ENCODE measurements around the gene CHMP1A. TPM values are rescaled to one million over a fixed set of nuclear protein-coding genes. Genes with fewer than 3 reads are reported as not detected.
"Not testable (repeated sequence)": the region's sequence is repeated elsewhere in the genome, so short reads cannot be mapped to it uniquely, and the experiment has no call there.

CHMP1A gene
- total RNA-seq, 1 experiment from 2014 or later = 59.7 TPM

GRCh38 chr16:89695086-89695874, 37.8 kb upstream of the CHMP1A start:
- no TSS peak for BruUV-seq (replicated peaks)
- no peak for DNase-seq (ENCODE audit: unreplicated experiment)
- peaks cover 50% of the 10 kb centered on the region for H3K36me3 Mint-ChIP-seq (ENCODE audit: insufficient read depth, unreplicated experiment)
- no peaks in the 10 kb centered on the region for H3K9me3 Mint-ChIP-seq (ENCODE audit: unreplicated experiment)
- no peaks in the 10 kb centered on the region for H3K27me3 Mint-ChIP-seq (ENCODE audit: insufficient read depth, unreplicated experiment)
- H3K4me3 Mint-ChIP-seq (ENCODE audit: unreplicated experiment) = no peak overlapping the region
- no peak overlapping the region for H3K27ac Mint-ChIP-seq (ENCODE audit: low read depth, unreplicated experiment)
- intact Hi-C loops (cut with micrococcal nuclease) = no loop called here
- no peaks in the 10 kb centered on the region for H3K4me1 Mint-ChIP-seq (ENCODE audit: insufficient read depth, unreplicated experiment)
- ChIA-PET POLR2A (interaction anchor here (0.6 to 0.9 kb wide), 2 partner anchors 14 to 106 kb away, joined by 3 to 5 read pairs; no protein-coding TSS in a partner anchor), CTCF (interaction anchor here (1.1 kb wide), 2 partner anchors 11 to 166 kb away, joined by 3 to 4 read pairs; no protein-coding TSS in a partner anchor)
- no peak for TF ChIP-seq CTCF (IDR thresholded peaks at IDR 0.05; ENCODE audit: unreplicated experiment)

- H3K4me1 Mint-ChIP-seq (ENCODE audit: insufficient read depth, unreplicated experiment); H3K27ac Mint-ChIP-seq (ENCODE audit: low read depth, unreplicated experiment); H3K4me3 Mint-ChIP-seq (ENCODE audit: unreplicated experiment); H3K27me3 Mint-ChIP-seq (ENCODE audit: insufficient read depth, unreplicated experiment); H3K9me3 Mint-ChIP-seq (ENCODE audit: unreplicated experiment); intact Hi-C loops (cut with micrococcal nuclease); DNase-seq (ENCODE audit: unreplicated experiment); BruUV-seq (replicated peaks): not testable (repeated sequence)
- POLR2A ChIA-PET = interaction anchor here (0.7 to 0.9 kb wide), 2 partner anchors 8 to 15 kb away, joined by 3 read pairs; no protein-coding TSS in a partner anchor
- CTCF ChIA-PET = interaction anchor here (1.1 kb wide), 1 partner anchor 167 kb away, joined by 4 read pairs; no protein-coding TSS in a partner anchor
- H3K36me3 Mint-ChIP-seq (ENCODE audit: insufficient read depth, unreplicated experiment) = peaks cover 49% of the 10 kb centered on the region
Measured at GRCh38 chr16:89694784-89695085, 37.2 kb upstream of the CHMP1A start.

GRCh38 chr16:89693931-89694783, 36.6 kb upstream of the CHMP1A start:
- no TSS peak for BruUV-seq (replicated peaks)
- Mint-ChIP-seq H3K27ac (ENCODE audit: low read depth, unreplicated experiment) (no peak overlapping the region), H3K27me3 (ENCODE audit: insufficient read depth, unreplicated experiment) (no peaks in the 10 kb centered on the region), H3K36me3 (ENCODE audit: insufficient read depth, unreplicated experiment) (peaks cover 49% of the 10 kb centered on the region), H3K4me3 (ENCODE audit: unreplicated experiment) (no peak overlapping the region), H3K9me3 (ENCODE audit: unreplicated experiment) (no peaks in the 10 kb centered on the region), H3K4me1 (ENCODE audit: insufficient read depth, unreplicated experiment) (no peaks in the 10 kb centered on the region)
- CTCF ChIA-PET = interaction anchor here (0.5 to 1.1 kb wide), 2 partner anchors 28 to 167 kb away, joined by 3 to 4 read pairs; no protein-coding TSS in a partner anchor
- TF ChIP-seq CTCF (IDR thresholded peaks at IDR 0.05; ENCODE audit: unreplicated experiment) = no peak
- no peak for DNase-seq (ENCODE audit: unreplicated experiment)
- POLR2A ChIA-PET = interaction anchor here (0.7 kb wide), 1 partner anchor 9 kb away, joined by 3 read pairs; no protein-coding TSS in a partner anchor
- intact Hi-C loops (cut with micrococcal nuclease) = no loop called here

- Mint-ChIP-seq H3K4me3 (ENCODE audit: unreplicated experiment) (no peak overlapping the region), H3K36me3 (ENCODE audit: insufficient read depth, unreplicated experiment) (peaks cover 49% of the 10 kb centered on the region), H3K27me3 (ENCODE audit: insufficient read depth, unreplicated experiment) (no peaks in the 10 kb centered on the region), H3K9me3 (ENCODE audit: unreplicated experiment) (no peaks in the 10 kb centered on the region), H3K27ac (ENCODE audit: low read depth, unreplicated experiment) (no peak overlapping the region), H3K4me1 (ENCODE audit: insufficient read depth, unreplicated experiment) (no peaks in the 10 kb centered on the region)
- DNase-seq (ENCODE audit: unreplicated experiment) = no peak
- POLR2A ChIA-PET = no interaction called here
- intact Hi-C loops (cut with micrococcal nuclease) = no loop called here
- no TSS peak for BruUV-seq (replicated peaks)
- CTCF ChIA-PET = interaction anchor here (0.5 kb wide), 1 partner anchor 27 kb away, joined by 3 read pairs; no protein-coding TSS in a partner anchor
- no peak for TF ChIP-seq CTCF (IDR thresholded peaks at IDR 0.05; ENCODE audit: unreplicated experiment)
Measured at GRCh38 chr16:89693289-89693731, 35.8 kb upstream of the CHMP1A start.

All from MCF 10A (cell line).